ACHN (cell line): ENCODE measurements around the gene P4HTM.
A peak's percentile ranks its signal among the peaks of the same experiment; 100 is the strongest.
"Not testable (repeated sequence)": the region's sequence is repeated elsewhere in the genome, so short reads cannot be mapped to it uniquely, and the experiment has no call there.

Experiments used
- DNase-seq: peaks from one replicate; pipeline ENCODE4 v3.0.0-alpha.2; 2015
- in situ Hi-C: cut with HindIII; loops from 2 replicates; pipeline ENCODE4 v1.10.0; 2017; ENCODE audit warnings: low sequenced_read_pairs, low pct_ligation_motif_present, low pct_unique_long_range_greater_than_20kb

P4HTM gene

DNA sequence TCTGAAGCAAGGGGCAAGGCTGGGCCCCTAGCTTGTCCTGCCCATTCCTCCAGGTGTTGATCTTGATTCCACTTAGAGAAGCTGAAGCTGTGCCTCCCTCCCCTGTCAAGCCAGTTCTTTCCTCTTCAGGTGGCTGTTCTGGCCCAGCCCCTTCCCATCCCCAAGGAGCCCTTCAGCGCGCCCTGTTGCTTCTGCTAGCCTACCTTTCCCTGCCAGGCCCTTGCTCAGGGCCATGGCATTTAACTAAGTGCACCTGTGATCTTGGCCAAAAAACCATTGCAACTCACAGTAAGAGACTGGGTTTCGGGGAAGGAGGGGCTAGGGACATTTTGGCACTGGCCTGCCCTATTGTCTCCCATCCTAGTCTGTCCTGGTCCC lies 15.3 kb downstream of the P4HTM start:
- in situ Hi-C loops = no loop called here
- no peak for DNase-seq

DNA sequence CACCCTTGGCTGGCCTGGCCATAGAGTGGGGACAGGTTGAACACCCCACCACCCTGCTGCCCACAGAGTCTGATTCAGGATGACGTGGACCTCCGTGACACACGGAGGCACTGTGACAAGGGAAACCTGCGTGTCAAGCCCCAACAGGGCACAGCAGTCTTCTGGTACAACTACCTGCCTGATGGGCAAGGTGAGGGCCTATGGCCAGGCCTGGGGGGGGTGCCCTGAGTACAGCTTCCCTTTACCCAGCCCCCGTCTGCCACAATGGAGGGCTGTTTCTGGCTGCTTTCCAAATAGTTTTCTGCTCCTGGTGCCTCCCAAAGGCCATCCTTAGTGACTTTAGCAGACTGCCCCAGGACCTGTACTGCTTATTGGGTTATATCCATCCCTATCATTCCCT lies 16.0 kb downstream of the P4HTM start:
- DNase-seq = no peak
- in situ Hi-C loops = no loop called here

DNA sequence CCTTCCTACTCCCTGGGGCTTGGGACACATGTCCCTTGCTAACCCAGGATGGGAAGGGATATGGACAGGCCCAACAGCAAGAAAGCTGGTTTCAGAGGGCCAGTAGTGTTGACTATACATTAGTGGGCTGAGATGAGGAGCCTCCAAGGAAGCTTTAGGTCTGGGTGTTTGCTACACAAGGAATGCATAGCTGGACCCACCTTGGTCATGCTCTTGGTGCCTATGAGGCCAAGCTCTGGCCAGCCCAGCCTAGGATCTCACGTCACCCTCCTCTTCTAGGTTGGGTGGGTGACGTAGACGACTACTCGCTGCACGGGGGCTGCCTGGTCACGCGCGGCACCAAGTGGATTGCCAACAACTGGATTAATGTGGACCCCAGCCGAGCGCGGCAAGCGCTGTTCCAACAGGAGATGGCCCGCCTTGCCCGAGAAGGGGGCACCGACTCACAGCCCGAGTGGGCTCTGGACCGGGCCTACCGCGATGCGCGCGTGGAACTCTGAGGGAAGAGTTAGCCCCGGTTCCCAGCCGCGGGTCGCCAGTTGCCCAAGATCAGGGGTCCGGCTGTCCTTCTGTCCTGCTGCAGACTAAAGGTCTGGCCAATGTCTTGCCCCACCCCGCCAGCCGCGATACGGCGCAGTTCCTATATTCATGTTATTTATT lies 16.5 kb downstream of the P4HTM start:
- DNase-seq = peak; percentile 40
- in situ Hi-C loops = no loop called here

DNA sequence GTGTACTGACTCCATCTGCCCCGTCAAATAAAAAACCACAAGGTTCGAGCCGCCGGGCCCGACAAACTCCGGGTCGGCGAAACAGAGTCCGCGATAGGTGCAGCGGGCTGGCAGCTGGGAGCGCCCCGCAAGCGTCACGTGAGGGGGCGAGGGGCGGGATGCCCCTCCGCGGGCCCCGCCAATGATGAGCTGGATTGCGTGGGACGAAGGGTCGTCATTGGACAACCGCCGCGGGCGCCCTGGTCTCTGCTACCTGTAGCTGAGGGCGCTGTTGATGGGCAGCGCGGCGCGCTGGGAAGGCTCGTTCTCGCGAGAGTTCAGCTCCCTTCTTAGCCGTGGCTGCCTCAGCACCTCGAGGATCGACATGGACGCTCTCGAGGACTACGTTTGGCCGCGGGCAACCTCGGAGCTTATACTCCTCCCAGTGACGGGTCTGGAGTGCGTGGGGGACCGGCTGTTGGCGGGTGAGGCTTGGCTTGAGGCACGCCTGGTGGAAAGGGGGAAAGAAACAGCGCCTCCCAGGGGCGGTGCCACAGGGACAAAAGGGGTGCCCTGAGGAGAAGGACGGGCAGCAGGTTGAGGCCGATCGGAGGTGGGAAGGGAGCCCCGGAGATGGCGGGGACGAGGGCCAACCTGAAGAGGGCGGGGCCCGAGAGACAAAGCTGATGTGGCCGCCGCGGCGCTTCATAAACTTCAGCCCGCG lies 17.2 kb downstream of the P4HTM start, which contains the start of gene WDR6:
Gene WDR6 (plus strand): TSS at position 324 of the 703 bp plus-strand sequence. CDS start 41 bp downstream, at position 365.
- DNase-seq = peak; percentile 95
- in situ Hi-C loops = no loop called here

DNA sequence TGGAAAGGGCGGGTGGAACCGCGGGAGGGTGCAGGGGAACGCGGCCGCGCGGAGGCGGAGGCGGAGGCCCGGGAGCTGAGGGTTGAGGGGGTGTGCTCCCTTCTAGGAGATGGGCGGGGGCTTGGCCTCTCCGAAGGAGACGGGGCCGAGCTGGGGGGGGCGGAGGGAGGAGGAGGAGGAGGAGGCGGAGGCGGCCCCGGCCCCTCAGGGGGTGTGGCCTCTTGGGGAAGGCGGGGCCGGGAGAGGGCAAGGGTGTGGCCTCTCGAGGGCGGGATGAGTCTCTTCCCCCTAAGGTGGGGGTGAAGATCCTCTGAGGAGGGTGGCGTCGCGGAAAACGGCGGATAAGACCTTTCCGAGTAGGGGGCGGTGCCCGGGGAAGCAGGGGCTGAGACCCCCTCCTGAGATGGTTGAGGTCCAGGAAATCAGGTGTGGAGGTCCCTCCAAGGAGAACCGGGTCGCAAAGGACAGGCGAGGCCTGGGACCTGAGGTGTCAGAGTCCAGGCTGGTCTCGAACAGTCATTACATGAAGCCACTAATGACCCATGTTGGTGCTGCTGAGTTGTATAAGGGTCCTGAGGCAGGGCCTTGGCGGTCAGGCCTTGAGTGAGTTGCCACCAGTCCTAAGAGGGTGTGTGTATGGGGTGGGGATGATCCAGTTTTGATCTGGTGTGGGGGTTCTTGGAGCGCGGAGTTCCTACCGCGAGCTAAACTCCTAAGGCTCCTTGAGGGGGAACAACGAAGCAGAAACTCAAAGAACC lies 17.9 kb downstream of the P4HTM start:
- peak; percentile 85 for DNase-seq
- in situ Hi-C loops = no loop called here

DNA sequence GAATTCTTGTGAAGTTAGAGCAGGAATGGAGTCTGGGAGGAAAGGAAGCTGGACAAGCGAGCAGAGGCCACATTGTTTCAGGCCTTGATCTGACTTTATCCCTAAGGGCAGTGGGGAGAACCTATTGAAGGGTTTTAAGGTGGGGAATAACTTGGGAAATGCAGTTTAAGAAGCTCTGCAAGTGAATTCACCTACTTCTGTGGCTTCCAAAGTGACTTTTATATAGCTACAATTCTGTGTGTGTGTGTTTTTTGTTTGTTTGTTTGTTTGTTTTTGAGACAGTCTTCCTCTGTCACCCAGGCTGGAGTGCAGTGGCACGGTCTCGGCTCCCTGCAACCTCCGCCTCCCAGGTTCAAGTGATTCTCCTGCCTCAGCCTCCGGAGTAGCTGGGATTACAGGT lies 18.6 kb downstream of the P4HTM start:
- in situ Hi-C loops, DNase-seq: not testable (repeated sequence)

DNA sequence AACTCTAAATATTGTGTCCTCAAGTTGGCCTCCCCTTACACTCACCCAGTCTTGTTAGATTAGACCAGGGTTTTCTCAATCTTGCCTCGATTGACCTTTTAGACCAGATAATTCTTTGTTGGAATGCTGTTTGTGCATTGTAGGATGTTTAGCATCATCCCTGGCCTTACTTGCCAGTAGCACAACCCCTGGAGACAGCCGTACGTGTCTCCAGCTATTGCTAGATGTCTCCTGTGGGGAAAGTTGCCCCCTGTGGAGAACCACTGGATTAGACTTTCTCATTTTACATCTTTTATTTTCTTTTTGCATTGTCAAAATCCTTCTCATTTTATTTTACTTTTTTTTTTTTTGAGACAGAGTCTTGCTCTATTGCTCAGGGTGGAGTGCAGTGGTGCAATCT lies 19.4 kb downstream of the P4HTM start:
- in situ Hi-C loops = no loop called here
- no peak for DNase-seq

DNA sequence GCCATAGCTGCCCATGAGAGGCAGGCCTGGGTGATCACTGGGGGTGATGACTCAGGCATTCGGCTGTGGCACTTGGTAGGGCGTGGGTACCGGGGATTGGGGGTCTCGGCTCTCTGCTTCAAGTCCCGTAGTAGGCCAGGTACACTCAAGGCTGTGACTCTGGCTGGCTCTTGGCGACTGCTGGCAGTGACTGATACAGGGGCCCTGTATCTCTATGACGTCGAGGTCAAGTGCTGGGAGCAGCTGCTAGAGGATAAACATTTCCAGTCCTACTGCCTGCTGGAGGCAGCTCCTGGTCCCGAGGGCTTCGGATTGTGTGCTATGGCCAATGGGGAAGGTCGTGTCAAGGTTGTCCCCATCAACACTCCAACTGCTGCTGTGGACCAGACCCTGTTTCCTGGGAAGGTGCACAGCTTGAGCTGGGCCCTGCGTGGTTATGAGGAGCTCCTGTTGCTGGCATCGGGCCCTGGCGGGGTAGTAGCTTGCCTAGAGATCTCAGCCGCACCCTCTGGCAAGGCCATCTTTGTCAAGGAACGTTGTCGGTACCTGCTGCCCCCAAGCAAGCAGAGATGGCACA lies 22.5 kb downstream of the P4HTM start:
- in situ Hi-C loops = no loop called here
- DNase-seq = no peak

DNA sequence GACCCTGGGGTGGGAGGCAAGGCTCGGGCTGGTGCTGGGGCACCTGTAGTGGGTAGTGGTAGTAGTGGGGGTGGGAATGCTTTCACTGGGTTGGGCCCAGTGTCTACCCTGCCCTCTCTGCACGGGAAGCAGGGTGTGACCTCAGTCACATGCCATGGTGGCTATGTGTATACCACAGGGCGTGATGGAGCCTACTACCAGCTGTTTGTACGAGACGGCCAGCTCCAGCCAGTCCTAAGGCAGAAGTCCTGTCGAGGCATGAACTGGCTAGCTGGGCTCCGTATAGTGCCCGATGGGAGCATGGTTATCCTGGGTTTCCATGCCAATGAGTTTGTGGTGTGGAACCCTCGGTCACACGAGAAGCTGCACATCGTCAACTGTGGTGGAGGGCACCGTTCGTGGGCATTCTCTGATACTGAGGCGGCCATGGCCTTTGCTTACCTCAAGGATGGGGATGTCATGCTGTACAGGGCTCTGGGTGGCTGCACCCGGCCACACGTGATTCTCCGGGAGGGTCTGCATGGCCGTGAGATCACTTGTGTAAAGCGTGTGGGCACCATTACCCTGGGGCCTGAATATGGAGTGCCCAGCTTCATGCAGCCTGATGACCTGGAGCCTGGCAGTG lies 23.2 kb downstream of the P4HTM start:
- in situ Hi-C loops = no loop called here
- DNase-seq = no peak

DNA sequence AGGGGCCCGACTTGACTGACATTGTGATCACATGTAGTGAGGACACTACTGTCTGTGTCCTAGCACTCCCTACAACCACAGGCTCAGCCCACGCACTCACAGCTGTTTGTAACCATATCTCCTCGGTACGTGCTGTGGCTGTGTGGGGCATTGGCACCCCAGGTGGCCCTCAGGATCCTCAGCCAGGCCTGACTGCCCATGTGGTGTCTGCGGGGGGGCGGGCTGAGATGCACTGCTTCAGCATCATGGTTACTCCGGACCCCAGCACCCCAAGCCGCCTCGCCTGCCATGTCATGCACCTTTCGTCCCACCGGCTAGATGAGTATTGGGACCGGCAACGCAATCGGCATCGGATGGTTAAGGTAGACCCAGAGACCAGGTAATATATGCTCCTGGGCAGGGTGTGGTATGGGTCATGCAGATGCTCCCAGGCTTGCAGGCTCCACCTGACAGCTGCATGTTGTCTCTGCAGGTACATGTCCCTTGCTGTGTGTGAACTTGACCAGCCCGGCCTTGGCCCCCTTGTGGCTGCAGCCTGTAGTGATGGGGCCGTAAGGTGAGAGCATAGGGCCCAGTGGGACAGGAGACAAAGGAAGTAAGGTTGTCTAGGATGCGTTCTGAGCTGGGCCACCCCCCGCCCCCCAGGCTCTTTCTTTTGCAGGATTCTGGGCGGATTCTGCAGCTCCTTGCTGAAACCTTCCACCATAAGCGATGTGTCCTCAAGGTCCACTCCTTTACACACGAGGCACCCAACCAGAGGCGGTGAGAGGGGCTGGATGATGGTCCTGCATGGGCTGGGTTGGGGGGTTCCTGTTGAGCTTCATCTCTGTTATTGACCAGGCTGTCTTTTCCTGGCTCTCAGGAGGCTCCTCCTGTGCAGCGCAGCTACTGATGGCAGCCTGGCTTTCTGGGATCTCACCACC lies 24.0 kb downstream of the P4HTM start:
- in situ Hi-C loops = no loop called here
- peak; percentile 42 for DNase-seq

DNA sequence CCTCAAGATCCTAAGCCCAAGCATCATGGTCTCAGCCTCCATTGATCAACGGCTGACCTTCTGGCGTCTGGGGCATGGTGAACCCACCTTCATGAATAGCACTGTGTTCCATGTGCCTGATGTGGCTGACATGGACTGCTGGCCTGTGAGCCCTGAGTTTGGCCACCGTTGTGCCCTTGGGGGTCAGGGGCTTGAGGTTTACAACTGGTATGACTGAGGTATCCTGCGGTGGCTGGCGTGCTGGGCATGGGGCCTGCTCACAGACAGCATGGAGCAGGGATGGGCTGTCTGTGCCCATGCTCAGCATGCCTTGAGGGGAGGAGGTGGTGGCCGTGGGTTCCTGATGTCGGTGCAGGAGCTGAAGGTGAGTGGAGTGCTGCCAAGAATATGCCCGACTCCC lies 25.0 kb downstream of the P4HTM start:
- DNase-seq = no peak
- in situ Hi-C loops = no loop called here

DNA sequence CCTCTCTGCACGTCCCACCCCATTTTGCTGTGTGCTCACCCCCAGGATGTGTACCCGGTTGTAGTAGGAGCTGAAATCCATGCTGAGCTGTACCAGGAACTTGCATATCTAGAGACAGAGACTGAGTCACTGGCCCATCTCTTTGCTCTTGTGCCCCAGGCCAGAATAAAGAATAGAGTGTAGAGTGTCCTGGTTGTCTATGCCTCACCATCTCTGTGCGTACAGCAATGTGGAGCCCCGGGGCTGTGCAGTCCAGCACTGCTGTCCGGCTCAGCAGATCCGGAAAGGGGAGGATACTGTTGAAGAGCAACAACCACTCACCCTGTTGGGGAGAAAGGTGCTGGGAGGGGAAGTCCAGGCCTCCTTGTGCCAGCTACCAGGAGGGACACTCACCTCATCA lies 25.7 kb downstream of the P4HTM start:
- no peak for DNase-seq
- in situ Hi-C loops = no loop called here

DNA sequence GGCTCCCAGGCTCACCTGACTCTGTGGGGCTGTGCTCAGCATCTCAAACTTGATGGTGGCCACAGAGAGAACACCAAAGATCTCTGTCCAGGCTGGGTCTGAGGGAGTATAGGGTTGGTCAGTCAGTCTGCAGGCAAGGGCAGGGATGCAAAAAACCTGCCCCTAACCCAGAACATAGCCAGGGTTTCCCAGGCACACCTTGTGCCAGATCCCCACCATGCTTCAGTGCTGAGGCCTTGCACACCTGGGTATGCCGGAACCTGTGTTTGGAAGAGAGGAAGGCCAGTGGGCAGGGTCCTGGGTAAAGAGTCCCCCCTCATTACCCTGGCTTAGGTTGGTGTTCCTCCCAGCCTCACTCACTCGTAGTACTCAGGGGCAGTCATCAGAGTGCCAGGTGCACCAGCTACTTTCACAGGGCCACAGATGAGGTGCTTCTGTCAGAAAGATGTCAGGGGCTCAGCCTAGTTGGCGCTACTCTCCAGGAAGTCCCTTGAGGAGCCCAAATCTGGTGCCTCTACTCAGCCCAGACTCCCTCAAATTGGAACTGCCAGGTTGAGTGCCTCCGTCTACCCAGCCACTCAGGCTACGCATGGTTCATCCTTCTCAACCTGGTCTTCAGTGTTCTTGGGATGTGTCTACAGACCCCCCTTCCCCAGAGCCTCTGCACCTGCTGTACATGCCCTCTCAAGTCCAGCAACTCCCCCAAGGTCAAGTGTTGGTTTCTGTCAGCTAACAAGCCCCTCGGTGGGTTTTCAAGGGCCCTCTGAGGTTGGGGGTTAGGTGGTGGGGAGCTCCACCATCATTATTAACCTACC lies 26.6 kb downstream of the P4HTM start:
- in situ Hi-C loops = no loop called here
- DNase-seq = no peak

DNA sequence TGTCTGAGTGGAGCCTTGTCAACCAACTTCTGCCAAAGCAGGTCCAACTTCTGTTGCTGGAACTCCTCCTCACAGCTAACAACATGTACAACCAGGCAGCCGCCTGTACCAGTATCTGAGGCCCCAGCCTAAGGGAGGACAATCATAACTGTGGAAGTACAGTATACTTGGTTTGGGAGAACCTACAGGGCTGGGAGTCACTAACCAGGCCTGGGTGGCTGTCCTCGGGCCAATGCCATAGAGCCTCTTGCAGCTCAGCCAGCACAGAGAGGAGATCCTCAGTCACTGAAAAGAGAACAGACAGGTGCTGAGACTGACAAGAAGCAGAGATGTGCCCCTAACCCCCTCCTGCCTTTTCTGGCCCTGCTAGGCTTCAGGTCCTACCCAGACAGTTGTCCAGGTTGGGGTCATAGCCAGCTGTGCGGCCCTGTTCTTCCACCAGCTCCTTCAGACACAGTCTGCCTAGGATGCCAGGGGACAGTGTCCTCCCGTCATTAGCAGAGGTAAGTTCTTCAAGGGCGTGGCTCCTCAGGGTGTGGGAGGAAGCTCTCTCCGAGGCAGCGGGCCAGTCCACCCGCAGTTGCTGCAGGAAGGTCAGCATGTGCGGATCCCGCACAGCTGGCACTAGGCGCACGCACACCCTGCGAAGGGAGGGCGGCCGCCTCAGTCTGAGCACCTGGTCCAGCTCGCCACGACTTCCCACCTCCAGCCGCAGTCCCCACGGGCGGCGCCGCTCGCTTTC lies 27.4 kb downstream of the P4HTM start:
- no peak for DNase-seq
- in situ Hi-C loops = no loop called here

DNA sequence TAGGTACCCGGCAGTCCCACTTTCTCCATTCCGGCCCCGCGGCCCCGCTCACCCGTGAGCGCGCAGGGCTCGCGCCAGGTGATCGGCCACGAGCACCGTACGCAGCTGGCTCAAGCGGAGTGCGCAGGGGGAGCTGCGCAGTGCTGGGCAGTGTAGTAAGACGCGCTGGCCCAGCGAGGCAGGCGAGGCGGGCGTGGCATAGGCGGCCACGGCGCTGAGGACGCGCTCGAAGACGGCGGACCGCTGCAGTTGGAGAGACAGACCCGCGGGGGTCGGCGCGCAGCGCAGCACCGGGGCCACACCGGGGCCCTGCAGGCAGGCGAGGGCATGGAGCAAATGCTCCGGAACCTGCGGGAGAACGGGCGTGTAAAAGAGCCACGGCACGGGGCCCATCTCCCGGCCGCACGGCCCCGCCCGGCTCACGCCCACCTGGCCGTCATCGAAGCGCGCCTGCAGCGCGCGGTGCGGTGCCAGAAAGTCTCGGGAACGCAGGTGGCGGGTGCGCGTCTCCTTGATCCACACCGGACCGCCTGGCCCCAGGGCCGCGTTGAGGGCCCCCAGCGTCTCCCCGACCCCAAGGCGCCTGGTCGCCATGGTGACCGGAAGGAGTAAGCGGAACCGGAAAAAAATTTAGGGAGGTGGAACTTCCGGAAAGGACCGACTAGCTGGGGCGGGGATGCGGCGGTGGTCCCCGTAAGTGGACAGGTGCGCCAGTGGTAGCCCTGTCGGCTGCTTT lies 28.1 kb downstream of the P4HTM start, which contains the start of gene DALRD3:
Gene DALRD3 (minus strand): TSS at position 610 of the 736 bp plus-strand sequence. CDS start 16 bp downstream, at position 594.
- in situ Hi-C loops = no loop called here

DNA sequence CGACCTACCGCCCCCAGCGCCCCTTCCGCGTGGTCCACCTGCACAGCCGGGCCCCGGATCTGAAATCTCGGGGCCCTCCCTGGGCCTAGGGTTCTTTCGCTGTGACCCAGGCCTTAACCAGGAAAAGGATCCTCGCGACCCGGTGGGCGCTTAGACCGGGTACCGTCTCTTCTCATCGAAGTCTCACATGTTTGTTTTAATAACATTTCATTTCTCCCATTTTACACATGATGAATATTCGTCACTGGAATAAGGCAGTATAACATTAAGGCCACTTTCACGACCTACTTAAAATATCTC lies 28.6 kb downstream of the P4HTM start:
- DNase-seq = no peak
- in situ Hi-C loops = no loop called here

More for the DNA sequence above, 28.1 kb downstream of the P4HTM start, which contains the start of gene DALRD3:
- DNase-seq = peak; percentile 61
